ENCODE measurements around the gene TSC22D4.
"Not testable (repeated sequence)": the region's sequence is repeated elsewhere in the genome, so short reads cannot be mapped to it uniquely, and the experiment has no call there.

TSC22D4 gene

DNA sequence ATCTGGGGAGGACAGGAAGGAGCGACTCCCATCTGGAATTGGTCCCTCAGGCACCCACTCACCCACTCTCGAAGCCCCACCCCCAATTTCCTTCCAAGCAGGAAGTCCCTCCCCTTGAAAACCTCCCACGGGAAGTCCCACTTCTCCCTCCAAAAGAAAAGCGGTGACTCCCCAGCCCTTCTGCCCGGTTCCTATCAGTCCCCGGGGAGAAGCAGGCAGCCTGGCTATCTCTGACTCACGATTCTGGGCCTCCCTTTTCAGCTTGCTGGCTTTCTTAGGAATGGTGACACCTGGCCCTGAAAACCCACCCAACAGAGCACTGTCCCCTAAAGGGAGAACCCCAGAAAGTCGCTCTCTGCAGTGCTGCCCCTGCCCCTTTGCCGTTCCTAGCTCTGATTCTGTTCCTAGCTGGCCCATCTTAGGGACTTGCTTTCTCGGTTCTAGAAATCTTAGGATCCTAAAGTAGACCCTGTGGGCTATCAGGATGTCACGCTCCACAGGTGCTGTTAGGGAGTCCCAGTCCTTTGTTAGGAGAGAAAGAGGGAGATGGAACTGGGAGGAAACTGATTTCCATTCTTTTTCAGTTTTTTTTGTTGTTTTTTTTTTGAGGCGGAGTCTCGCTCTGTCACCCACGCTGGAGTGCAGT lies 6.0 kb downstream of the TSC22D4 start:
- DNase-seq (ENCODE audit: low read depth in 2 of 2), result no peak

GRCh38 chr7:100472121-100472851 lies 6.7 kb downstream of the TSC22D4 start:
- no peak for DNase-seq (ENCODE audit: low read depth in 2 of 2)

GRCh38 chr7:100471021-100471420 lies 8.0 kb downstream of the TSC22D4 start:
- no peak for DNase-seq (ENCODE audit: low read depth in 2 of 2)

DNA sequence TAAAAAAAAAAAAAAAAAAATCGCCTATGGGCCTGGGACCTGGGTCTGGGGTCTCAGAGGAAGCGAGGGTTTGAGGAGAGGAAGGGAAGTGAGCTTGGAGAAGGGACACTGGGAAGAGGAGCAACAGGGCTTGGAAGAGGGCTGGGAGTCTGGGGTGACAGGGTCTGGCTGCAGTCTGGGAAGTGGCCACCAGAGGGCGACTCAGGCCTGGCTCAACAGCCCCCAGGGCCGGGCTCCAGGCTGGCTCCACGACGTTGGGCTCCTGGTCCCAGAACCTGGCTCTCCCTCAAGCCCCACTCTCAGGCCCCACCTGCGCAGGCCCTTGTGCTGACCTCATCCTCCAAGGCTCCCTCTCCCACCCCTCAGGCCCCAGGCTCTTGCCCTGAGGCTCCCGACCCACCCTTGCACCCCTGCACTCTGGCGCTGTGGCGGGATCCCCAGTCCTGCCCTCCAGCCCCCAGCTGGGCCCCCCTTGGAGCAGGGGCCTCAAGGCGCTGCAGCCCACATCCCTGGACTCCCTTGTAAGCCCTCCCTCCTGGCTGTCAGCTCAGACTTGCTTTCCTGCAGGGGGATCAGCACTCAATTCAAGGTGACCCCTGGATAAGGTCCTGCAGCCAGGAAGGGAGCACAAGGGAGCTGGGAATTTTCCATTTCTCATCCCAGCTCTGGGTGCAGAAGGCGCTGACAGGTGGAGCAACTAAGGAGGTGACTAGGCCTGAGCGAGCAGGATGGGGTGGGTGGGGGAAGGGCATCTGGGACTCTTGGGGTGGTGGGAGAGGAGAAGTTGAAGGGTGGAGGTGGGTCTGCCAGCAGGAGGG lies 9.6 kb downstream of the TSC22D4 start:
- peak; percentile 87 to 88 for DNase-seq (ENCODE audit: low read depth in 2 of 2)

GRCh38 chr7:100467638-100468373 lies 11.2 kb downstream of the TSC22D4 start:
- DNase-seq (ENCODE audit: low read depth in 2 of 2), result no peak

- DNase-seq (ENCODE audit: low read depth in 2 of 2), result no peak
Measured at GRCh38 chr7:100466653-100467605, 12.1 kb downstream of the TSC22D4 start.

- DNase-seq (ENCODE audit: low read depth in 2 of 2), result no peak
Measured at GRCh38 chr7:100465702-100466311, 13.2 kb downstream of the TSC22D4 start.

DNA sequence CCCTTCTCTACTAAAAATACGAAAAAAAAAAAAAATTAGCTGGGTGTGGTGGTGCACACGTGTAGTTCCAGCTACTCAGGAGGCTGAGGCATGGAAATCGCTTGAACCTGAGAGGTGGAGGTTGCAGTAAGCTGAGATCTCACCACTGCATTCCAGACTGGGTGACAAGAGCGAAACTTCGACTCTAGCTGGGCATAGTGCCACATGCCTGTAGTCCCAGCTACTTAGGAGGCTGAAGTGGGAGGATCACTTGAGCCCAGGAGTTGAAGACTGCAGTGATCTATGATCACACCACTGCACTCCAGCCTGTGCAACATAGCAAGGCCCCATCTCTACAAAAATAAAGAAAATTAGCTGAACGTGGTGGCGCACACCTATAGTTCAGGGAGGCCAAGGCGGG lies 13.7 kb downstream of the TSC22D4 start:
- no peak for DNase-seq (ENCODE audit: low read depth in 2 of 2)

DNA sequence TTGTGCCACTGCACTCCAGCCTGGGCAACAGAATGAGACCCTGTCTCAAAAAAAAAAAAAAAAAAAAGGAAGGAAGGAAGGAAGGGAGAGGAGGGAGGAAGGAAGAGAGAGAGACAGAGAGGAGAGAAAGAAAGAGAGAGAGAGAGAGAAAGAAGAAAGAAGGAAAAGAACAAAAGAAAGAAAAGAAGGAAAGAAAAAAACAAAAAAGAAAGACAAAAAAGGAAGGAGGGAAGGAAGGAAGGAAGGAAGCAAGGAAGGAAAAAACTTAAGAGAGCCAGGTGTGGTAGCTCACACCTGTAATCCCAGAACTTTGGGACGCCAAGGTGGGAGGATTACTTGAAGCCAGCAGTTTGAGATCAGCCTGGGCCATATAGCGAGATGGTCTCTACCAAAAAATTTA lies 14.2 kb downstream of the TSC22D4 start:
- no peak for DNase-seq (ENCODE audit: low read depth in 2 of 2)

DNA sequence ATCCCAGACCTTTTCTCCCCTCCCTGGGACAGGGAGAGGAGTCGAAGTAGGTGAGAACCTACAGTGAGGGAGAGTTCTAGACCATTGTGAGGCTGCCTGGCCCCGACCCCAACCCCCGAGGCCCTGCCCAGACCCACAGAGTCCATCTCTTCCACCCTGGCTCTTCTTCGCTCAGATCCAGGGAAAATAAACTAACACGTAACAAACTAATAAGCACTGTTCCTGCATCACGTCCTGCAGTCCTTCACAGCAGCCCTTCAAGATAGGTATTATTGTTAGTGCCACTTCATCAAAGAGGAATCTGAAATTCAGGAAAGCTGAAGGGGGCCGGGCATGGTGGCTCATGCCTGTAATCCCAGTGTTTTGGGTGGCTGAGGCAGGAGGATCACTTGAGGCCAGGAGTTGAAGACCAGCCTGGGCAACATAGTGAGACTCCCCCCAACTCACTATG lies 14.8 kb downstream of the TSC22D4 start, which contains the start of gene SPACDR:
Gene SPACDR, minus strand, starts transcription at position 51 of the 451 bp plus-strand sequence. CDS start 235 bp downstream, outside the sequence.
- no peak for DNase-seq (ENCODE audit: low read depth in 2 of 2)

DNA sequence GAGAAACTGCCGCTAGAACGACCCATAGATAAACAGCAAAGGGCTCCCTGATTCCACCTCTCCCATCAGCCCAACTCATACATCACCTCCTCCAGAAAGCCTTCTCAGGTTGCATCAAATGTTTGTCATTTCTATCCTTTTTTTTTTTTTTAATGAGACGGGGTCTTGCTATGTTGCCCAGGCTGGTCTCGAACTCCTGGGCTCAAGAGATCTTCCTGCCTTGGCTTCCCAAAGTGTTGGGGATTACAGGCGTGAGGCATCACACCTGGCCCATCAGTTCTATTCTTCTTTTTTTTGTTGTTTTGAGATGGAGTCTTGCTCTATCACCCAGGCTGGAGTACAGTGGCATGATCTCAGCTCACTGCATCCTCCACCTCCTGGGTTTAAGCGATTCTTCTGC lies 22.0 kb downstream of the TSC22D4 start:
- no peak for DNase-seq (ENCODE audit: low read depth in 2 of 2)

GRCh38 chr7:100456562-100456961 lies 22.5 kb downstream of the TSC22D4 start:
- DNase-seq (ENCODE audit: low read depth in 2 of 2), result no peak

DNA sequence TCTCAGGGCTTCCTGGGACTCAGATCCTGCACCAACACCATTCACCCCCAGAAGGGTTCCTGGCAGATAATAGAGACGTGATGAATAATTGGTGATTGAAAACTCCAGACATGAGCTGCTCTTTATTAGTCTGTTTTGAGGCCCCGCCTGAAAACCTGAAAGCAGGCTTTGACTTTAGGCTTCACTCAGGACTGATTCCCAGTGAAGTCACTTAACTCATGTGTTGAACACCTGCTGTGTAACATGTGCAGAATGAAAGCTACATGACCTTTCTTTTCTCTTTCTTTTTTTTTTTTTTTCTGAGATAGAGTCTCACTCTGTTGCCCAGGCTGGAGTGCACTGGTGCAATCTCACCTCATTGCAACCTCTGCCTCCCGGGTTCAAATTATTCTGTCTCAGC lies 23.8 kb downstream of the TSC22D4 start:
- no peak for DNase-seq (ENCODE audit: low read depth in 2 of 2)

DNA sequence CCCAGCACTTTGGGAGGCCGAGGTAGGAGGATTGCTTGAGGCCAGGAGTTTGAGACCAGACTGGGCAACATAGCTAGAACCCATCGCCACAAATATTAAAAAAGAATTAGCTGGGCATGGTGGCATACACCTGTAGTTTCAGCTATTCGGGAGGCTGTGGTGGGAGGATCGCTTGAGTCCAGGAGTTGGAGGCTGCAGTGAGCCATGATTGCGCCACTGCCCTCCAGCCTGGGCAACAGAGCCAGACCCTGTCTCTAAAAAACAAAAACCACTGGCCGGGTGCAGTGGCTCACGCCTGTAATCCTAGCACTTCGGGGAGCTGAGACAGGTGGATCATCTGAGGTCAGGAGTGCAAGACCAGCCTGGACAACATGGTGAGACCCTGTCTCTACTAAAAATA lies 25.2 kb downstream of the TSC22D4 start:
- DNase-seq (ENCODE audit: low read depth in 2 of 2), result not testable (repeated sequence)

DNA sequence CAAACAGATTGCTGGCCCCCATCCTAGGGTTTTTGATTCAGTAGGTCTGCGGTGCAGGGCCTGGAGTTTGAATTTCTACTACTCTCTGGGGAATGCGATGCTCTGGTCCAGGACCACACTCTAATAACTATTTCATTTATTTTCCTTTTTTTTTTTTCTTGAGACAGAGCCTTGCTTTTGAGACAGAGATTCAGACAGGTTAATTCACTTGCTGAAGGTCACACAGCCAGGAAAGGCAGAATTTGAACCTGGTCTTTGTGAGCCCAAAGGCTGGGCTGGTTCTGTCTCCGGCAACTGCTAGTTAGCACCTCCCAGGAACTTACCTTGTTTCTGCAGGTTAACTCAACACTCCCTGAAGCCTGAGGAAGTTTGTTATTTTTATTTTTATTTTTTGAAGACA lies 26.5 kb downstream of the TSC22D4 start:
- DNase-seq (ENCODE audit: low read depth in 2 of 2), result no peak

DNA sequence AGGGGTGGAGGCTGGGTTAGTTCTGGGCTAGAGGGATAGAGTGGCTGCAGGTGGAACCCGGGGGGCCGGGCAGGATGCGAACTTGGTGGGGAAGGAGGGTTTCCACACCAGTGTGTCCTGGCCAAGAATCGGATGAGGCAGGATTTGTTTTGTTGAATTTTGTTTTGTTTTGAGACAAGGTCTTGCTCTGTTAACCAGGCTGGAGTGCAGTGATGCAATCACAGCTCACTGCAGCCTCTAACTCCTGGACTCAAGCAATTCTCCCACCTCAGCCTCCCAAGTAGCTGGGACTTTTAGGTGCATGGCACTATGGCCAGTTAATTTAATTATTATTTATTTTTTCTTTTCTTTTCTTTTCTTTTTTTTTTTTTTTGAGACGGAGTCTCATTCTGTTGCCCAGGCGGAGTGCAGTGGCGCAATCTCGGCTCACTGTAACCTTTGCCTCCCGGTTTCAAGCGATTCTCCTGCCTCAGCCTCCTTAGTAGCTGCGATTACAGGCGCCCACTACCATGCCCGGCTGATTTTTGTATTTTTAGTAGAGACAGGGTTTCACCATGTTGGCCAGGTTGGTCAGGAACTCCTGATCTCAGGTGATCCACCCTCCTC lies 29.7 kb downstream of the TSC22D4 start:
- no peak for DNase-seq (ENCODE audit: low read depth in 2 of 2)

DNA sequence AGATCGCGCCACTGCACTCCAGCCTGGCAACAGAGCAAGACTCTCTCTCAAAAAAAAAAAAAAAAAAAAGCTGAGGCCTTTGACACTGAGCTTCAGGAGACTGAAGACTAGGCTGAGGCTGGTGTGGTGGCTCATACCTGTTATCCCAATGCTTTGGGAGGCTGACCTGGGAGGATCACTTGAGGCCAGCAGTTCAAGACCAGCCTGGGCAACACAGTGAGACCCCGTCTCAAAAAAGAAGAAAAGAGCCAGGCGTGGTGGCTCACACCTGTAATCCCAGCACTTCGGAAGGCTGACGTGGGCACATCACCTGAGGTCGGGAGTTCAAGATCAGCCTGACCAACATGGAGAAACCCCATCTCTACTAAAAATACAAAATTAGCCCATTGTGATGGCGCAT lies 31.7 kb downstream of the TSC22D4 start:
- not testable (repeated sequence) for DNase-seq (ENCODE audit: low read depth in 2 of 2)

DNA sequence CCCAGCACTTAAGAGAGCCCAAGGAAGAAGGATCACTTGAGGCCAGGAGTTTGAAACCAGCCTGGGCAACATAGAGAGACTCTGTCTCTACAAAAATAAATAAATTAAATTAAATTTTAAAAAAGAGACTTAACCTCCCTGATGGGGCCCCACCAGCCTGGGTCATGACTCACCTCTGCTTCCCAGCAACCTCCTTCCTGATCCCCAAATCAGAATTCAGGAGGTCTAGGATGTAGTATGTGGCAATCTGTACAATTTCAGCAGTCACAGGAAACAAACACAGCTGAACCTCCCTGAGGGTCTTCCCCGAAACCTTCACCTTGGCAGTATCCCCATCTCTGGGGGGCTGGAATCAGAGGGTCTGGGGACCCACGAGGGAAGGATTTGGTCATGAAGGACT lies 33.0 kb downstream of the TSC22D4 start:
- no peak for DNase-seq (ENCODE audit: low read depth in 2 of 2)
